GM23338 (cell line): Measurements from ENCODE around the gene DMD.

Experiments
- CREB1 ChIP-seq: fragments of 250-450 bp; sonication (Bioruptor Pico); IDR thresholded peaks from 2 replicates; pipeline ENCODE4 v1.5.0; 2020; ENCODE audit warnings: low read depth, mild to moderate bottlenecking, moderate library complexity
- EZH2 ChIP-seq: fragments of 200-600 bp; sonication (generic); IDR thresholded peaks from one replicate; pipeline ENCODE4 v1.8.0; 2017; ENCODE audit warnings: antibody characterized with exemption, mild to moderate bottlenecking, low read depth; ENCODE audit not compliant: unreplicated experiment
- EZH2phosphoT487 ChIP-seq: fragments of 200-600 bp; sonication (generic); IDR thresholded peaks from one replicate; pipeline ENCODE4 v1.8.1; 2018; ENCODE audit warnings: antibody characterized with exemption; ENCODE audit not compliant: unreplicated experiment
- JUNB ChIP-seq: IDR thresholded peaks from one replicate; pipeline ENCODE4 v1.6.1; 2016; ENCODE audit warnings: antibody characterized with exemption; ENCODE audit not compliant: unreplicated experiment
- NANOG ChIP-seq: IDR thresholded peaks from 2 replicates; pipeline ENCODE4 v1.6.1; 2016; ENCODE audit warnings: antibody characterized with exemption, borderline replicate concordance
- POLR2AphosphoS5 ChIP-seq: IDR thresholded peaks from 2 replicates; pipeline ENCODE4 v1.6.1; 2016; ENCODE audit warnings: antibody characterized with exemption, low read depth
- STAT1 ChIP-seq: IDR thresholded peaks from one replicate; pipeline ENCODE4 v1.6.1; 2016; ENCODE audit warnings: antibody characterized with exemption; ENCODE audit not compliant: unreplicated experiment
- ZNF114 ChIP-seq: fragments of 250-450 bp; sonication (Bioruptor Pico); IDR thresholded peaks from 2 replicates; pipeline ENCODE4 v1.5.0; 2020; ENCODE audit warnings: mild to moderate bottlenecking, moderate library complexity
- ZNF331 ChIP-seq: fragments of 250-450 bp; sonication (Bioruptor Pico); IDR thresholded peaks from 2 replicates; pipeline ENCODE4 v1.5.0; 2020; ENCODE audit warnings: low read depth, mild to moderate bottlenecking, moderate library complexity
- TF ChIP-seq, protein P1 (sequence below), 2 experiments: fragments of 200-600 bp in 1 of 2; sonication (generic) in 1 of 2; conservative IDR thresholded peaks; 2 replicates each; pipeline versions ENCODE4 v1.5.1 to v1.6.1; 2016 to 2017; ENCODE audit warnings: antibody characterized with exemption in 2 of 2, low read depth in 2 of 2, mild to moderate bottlenecking in 2 of 2, moderate library complexity in 1 of 2
- TF ChIP-seq, protein P2 (sequence below): IDR thresholded peaks from one replicate; pipeline ENCODE4 v1.6.1; 2018; ENCODE audit warnings: antibody characterized with exemption; ENCODE audit not compliant: unreplicated experiment
- TF ChIP-seq, protein P3 (sequence below): IDR thresholded peaks from 2 replicates; pipeline ENCODE4 v1.6.1; 2016; ENCODE audit warnings: antibody characterized with exemption
- TF ChIP-seq, protein P4 (sequence below): fragments of 250-450 bp; sonication (Bioruptor Pico); IDR thresholded peaks from 2 replicates; pipeline ENCODE4 v1.5.0; 2020; ENCODE audit warnings: mild to moderate bottlenecking, moderate library complexity

DNA sequence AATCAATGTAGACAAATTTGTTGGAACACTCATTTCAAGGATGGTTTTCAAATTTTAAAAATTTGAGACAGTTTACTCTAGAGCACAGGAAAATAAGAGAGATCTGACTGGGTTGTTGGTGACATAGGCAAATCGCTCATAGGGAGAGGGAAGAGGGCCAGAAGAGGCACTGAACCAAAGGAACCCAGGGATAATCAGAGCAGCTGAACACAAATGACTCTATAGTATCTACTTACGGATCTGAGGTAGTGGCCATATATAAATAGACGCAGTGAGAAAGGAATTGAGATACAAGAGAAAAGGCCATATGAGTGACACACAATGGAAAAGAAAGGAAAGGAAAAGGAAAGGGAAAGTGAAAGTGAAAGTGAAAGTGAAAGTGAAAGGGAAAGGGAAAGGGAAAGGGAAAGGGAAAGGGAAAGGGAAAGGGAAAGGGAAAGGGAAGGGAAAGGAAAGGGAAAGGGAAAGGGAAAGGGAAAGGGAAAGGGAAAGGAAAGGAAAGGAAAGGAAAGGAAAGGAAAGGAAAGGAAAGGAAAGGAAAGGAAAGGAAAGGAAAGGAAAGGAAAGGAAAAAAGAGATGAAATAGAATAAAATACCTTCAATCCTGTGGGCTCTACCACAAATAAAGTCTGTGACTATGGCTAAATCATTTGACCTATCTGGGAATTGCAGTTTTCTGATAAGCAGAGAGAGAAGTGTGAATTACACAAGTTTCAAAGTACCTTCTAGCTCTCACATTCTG is 759.2 kb downstream of the DMD start:
- TF ChIP-seq JUNB (no peak), EZH2 (no peak), CREB1 (no peak), EZH2phosphoT487 (no peak), POLR2AphosphoS5 (no peak), STAT1 (no peak), ZNF114 (CRISPR knock-in tag) (no peak), NANOG (no peak), ZNF331 (CRISPR knock-in tag) (no peak)
- TF ChIP-seq, protein P1, sequence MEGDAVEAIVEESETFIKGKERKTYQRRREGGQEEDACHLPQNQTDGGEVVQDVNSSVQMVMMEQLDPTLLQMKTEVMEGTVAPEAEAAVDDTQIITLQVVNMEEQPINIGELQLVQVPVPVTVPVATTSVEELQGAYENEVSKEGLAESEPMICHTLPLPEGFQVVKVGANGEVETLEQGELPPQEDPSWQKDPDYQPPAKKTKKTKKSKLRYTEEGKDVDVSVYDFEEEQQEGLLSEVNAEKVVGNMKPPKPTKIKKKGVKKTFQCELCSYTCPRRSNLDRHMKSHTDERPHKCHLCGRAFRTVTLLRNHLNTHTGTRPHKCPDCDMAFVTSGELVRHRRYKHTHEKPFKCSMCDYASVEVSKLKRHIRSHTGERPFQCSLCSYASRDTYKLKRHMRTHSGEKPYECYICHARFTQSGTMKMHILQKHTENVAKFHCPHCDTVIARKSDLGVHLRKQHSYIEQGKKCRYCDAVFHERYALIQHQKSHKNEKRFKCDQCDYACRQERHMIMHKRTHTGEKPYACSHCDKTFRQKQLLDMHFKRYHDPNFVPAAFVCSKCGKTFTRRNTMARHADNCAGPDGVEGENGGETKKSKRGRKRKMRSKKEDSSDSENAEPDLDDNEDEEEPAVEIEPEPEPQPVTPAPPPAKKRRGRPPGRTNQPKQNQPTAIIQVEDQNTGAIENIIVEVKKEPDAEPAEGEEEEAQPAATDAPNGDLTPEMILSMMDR (conservative IDR thresholded peaks at IDR 0.05; ENCODE audit: low read depth in 2 of 2), result no peak
- TF ChIP-seq, protein P2, sequence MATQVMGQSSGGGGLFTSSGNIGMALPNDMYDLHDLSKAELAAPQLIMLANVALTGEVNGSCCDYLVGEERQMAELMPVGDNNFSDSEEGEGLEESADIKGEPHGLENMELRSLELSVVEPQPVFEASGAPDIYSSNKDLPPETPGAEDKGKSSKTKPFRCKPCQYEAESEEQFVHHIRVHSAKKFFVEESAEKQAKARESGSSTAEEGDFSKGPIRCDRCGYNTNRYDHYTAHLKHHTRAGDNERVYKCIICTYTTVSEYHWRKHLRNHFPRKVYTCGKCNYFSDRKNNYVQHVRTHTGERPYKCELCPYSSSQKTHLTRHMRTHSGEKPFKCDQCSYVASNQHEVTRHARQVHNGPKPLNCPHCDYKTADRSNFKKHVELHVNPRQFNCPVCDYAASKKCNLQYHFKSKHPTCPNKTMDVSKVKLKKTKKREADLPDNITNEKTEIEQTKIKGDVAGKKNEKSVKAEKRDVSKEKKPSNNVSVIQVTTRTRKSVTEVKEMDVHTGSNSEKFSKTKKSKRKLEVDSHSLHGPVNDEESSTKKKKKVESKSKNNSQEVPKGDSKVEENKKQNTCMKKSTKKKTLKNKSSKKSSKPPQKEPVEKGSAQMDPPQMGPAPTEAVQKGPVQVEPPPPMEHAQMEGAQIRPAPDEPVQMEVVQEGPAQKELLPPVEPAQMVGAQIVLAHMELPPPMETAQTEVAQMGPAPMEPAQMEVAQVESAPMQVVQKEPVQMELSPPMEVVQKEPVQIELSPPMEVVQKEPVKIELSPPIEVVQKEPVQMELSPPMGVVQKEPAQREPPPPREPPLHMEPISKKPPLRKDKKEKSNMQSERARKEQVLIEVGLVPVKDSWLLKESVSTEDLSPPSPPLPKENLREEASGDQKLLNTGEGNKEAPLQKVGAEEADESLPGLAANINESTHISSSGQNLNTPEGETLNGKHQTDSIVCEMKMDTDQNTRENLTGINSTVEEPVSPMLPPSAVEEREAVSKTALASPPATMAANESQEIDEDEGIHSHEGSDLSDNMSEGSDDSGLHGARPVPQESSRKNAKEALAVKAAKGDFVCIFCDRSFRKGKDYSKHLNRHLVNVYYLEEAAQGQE, result no peak
- TF ChIP-seq, protein P3, sequence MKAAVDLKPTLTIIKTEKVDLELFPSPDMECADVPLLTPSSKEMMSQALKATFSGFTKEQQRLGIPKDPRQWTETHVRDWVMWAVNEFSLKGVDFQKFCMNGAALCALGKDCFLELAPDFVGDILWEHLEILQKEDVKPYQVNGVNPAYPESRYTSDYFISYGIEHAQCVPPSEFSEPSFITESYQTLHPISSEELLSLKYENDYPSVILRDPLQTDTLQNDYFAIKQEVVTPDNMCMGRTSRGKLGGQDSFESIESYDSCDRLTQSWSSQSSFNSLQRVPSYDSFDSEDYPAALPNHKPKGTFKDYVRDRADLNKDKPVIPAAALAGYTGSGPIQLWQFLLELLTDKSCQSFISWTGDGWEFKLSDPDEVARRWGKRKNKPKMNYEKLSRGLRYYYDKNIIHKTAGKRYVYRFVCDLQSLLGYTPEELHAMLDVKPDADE, result no peak
- TF ChIP-seq, protein P4, sequence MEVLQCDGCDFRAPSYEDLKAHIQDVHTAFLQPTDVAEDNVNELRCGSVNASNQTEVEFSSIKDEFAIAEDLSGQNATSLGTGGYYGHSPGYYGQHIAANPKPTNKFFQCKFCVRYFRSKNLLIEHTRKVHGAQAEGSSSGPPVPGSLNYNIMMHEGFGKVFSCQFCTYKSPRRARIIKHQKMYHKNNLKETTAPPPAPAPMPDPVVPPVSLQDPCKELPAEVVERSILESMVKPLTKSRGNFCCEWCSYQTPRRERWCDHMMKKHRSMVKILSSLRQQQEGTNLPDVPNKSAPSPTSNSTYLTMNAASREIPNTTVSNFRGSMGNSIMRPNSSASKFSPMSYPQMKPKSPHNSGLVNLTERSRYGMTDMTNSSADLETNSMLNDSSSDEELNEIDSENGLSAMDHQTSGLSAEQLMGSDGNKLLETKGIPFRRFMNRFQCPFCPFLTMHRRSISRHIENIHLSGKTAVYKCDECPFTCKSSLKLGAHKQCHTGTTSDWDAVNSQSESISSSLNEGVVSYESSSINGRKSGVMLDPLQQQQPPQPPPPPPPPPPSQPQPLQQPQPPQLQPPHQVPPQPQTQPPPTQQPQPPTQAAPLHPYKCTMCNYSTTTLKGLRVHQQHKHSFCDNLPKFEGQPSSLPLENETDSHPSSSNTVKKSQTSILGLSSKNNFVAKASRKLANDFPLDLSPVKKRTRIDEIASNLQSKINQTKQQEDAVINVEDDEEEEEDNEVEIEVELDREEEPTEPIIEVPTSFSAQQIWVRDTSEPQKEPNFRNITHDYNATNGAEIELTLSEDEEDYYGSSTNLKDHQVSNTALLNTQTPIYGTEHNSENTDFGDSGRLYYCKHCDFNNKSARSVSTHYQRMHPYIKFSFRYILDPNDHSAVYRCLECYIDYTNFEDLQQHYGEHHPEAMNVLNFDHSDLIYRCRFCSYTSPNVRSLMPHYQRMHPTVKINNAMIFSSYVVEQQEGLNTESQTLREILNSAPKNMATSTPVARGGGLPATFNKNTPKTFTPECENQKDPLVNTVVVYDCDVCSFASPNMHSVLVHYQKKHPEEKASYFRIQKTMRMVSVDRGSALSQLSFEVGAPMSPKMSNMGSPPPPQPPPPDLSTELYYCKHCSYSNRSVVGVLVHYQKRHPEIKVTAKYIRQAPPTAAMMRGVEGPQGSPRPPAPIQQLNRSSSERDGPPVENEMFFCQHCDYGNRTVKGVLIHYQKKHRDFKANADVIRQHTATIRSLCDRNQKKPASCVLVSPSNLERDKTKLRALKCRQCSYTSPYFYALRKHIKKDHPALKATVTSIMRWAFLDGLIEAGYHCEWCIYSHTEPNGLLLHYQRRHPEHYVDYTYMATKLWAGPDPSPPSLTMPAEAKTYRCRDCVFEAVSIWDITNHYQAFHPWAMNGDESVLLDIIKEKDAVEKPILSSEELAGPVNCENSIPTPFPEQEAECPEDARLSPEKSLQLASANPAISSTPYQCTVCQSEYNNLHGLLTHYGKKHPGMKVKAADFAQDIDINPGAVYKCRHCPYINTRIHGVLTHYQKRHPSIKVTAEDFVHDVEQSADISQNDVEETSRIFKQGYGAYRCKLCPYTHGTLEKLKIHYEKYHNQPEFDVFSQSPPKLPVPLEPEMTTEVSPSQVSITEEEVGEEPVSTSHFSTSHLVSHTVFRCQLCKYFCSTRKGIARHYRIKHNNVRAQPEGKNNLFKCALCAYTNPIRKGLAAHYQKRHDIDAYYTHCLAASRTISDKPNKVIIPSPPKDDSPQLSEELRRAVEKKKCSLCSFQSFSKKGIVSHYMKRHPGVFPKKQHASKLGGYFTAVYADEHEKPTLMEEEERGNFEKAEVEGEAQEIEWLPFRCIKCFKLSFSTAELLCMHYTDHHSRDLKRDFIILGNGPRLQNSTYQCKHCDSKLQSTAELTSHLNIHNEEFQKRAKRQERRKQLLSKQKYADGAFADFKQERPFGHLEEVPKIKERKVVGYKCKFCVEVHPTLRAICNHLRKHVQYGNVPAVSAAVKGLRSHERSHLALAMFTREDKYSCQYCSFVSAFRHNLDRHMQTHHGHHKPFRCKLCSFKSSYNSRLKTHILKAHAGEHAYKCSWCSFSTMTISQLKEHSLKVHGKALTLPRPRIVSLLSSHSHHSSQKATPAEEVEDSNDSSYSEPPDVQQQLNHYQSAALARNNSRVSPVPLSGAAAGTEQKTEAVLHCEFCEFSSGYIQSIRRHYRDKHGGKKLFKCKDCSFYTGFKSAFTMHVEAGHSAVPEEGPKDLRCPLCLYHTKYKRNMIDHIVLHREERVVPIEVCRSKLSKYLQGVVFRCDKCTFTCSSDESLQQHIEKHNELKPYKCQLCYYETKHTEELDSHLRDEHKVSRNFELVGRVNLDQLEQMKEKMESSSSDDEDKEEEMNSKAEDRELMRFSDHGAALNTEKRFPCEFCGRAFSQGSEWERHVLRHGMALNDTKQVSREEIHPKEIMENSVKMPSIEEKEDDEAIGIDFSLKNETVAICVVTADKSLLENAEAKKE (CRISPR knock-in tag), result no peak
